ENCODE results near the gene CITED1. TPM values are rescaled to one million over a fixed set of nuclear protein-coding genes. Genes with fewer than 3 reads are reported as not detected.

The CITED1 gene
- polyA plus RNA-seq, 2 donors, result 0.12 to 0.18 TPM

- Histone ChIP-seq H3K9me3 (ENCODE audit: control insufficient read depth in 2 of 2, insufficient read depth in 1 of 2, low read depth in 1 of 2, low read length in 1 of 2) (no peaks in the 10 kb centered on the region), H3K36me3 (ENCODE audit: control insufficient read depth in 2 of 2, insufficient read depth in 2 of 2, low read length in 1 of 2) (peaks cover 7 to 24% of the 10 kb centered on the region in 2 donors), H3K4me3 (ENCODE audit: low read depth in 1 of 2, low read length in 2 of 2) (no peak overlapping the region), H3K27ac (ENCODE audit: low read depth in 2 of 2, low read length in 1 of 2) (no peak overlapping the region), H3K27me3 (ENCODE audit: control insufficient read depth in 1 of 2, insufficient read depth in 2 of 2, low read length in 2 of 2) (no peaks in the 10 kb centered on the region), H3K4me1 (ENCODE audit: control insufficient read depth in 2 of 2, insufficient read depth in 2 of 2, low read length in 1 of 2) (peaks cover 0 to 3% of the 10 kb centered on the region in 2 donors)
- WGBS, 2 donors, result 74 to 86% methylated on average over 6 of the region's 6 CpGs
Observed at GRCh38 chrX:72273718-72274117, 32.0 kb downstream of the CITED1 start.

- no peak overlapping the region for H3K4me3 ChIP-seq (ENCODE audit: low read depth in 1 of 2, low read length in 2 of 2)
- peaks cover 7 to 24% of the 10 kb centered on the region in 2 donors for H3K36me3 ChIP-seq (ENCODE audit: control insufficient read depth in 2 of 2, insufficient read depth in 2 of 2, low read length in 1 of 2)
- H3K4me1 ChIP-seq (ENCODE audit: control insufficient read depth in 2 of 2, insufficient read depth in 2 of 2, low read length in 1 of 2), result peaks cover 0 to 3% of the 10 kb centered on the region in 2 donors
- WGBS, 2 donors, result 28 to 55% methylated on average over 3 of the region's 3 CpGs
- no peak overlapping the region for H3K27ac ChIP-seq (ENCODE audit: low read depth in 2 of 2, low read length in 1 of 2)
- H3K9me3 ChIP-seq (ENCODE audit: control insufficient read depth in 2 of 2, insufficient read depth in 1 of 2, low read depth in 1 of 2, low read length in 1 of 2), result no peaks in the 10 kb centered on the region
- no peaks in the 10 kb centered on the region for H3K27me3 ChIP-seq (ENCODE audit: control insufficient read depth in 1 of 2, insufficient read depth in 2 of 2, low read length in 2 of 2)
Observed at GRCh38 chrX:72272868-72273267, 32.8 kb downstream of the CITED1 start.

GRCh38 chrX:72271812-72272211 is 33.9 kb downstream of the CITED1 start:
- Histone ChIP-seq H3K36me3 (ENCODE audit: control insufficient read depth in 2 of 2, insufficient read depth in 2 of 2, low read length in 1 of 2) (peaks cover 7 to 24% of the 10 kb centered on the region in 2 donors), H3K4me3 (ENCODE audit: low read depth in 1 of 2, low read length in 2 of 2) (no peak overlapping the region), H3K9me3 (ENCODE audit: control insufficient read depth in 2 of 2, insufficient read depth in 1 of 2, low read depth in 1 of 2, low read length in 1 of 2) (no peaks in the 10 kb centered on the region), H3K27me3 (ENCODE audit: control insufficient read depth in 1 of 2, insufficient read depth in 2 of 2, low read length in 2 of 2) (no peaks in the 10 kb centered on the region), H3K4me1 (ENCODE audit: control insufficient read depth in 2 of 2, insufficient read depth in 2 of 2, low read length in 1 of 2) (peaks cover 0 to 3% of the 10 kb centered on the region in 2 donors), H3K27ac (ENCODE audit: low read depth in 2 of 2, low read length in 1 of 2) (no peak overlapping the region)
- WGBS, 2 donors, result 44 to 78% methylated on average over 3 of the region's 3 CpGs

- H3K36me3 ChIP-seq (ENCODE audit: control insufficient read depth in 2 of 2, insufficient read depth in 2 of 2, low read length in 1 of 2), result peaks cover 7 to 24% of the 10 kb centered on the region in 2 donors
- H3K27me3 ChIP-seq (ENCODE audit: control insufficient read depth in 1 of 2, insufficient read depth in 2 of 2, low read length in 2 of 2), result no peaks in the 10 kb centered on the region
- peaks cover 0 to 3% of the 10 kb centered on the region in 2 donors for H3K4me1 ChIP-seq (ENCODE audit: control insufficient read depth in 2 of 2, insufficient read depth in 2 of 2, low read length in 1 of 2)
- no peak overlapping the region for H3K4me3 ChIP-seq (ENCODE audit: low read depth in 1 of 2, low read length in 2 of 2)
- 41 to 68% methylated on average over 3 of the region's 3 CpGs for WGBS, 2 donors
- H3K9me3 ChIP-seq (ENCODE audit: control insufficient read depth in 2 of 2, insufficient read depth in 1 of 2, low read depth in 1 of 2, low read length in 1 of 2), result no peaks in the 10 kb centered on the region
- H3K27ac ChIP-seq (ENCODE audit: low read depth in 2 of 2, low read length in 1 of 2), result peak overlapping the region in 1 of 2 donors; percentile 19
Observed at GRCh38 chrX:72271091-72271788, 34.5 kb downstream of the CITED1 start.

GRCh38 chrX:72270316-72270866 is 35.3 kb downstream of the CITED1 start:
- Histone ChIP-seq H3K4me1 (ENCODE audit: control insufficient read depth in 2 of 2, insufficient read depth in 2 of 2, low read length in 1 of 2) (peaks cover 0 to 3% of the 10 kb centered on the region in 2 donors), H3K9me3 (ENCODE audit: control insufficient read depth in 2 of 2, insufficient read depth in 1 of 2, low read depth in 1 of 2, low read length in 1 of 2) (no peaks in the 10 kb centered on the region), H3K27me3 (ENCODE audit: control insufficient read depth in 1 of 2, insufficient read depth in 2 of 2, low read length in 2 of 2) (no peaks in the 10 kb centered on the region), H3K4me3 (ENCODE audit: low read depth in 1 of 2, low read length in 2 of 2) (no peak overlapping the region), H3K27ac (ENCODE audit: low read depth in 2 of 2, low read length in 1 of 2) (peak overlapping the region in 1 of 2 donors; percentile 34), H3K36me3 (ENCODE audit: control insufficient read depth in 2 of 2, insufficient read depth in 2 of 2, low read length in 1 of 2) (peaks cover 7 to 24% of the 10 kb centered on the region in 2 donors)
- 61 to 68% methylated on average over 5 of the region's 5 CpGs for WGBS, 2 donors

GRCh38 chrX:72269671-72270251 is 36.0 kb downstream of the CITED1 start:
- no peaks in the 10 kb centered on the region for H3K9me3 ChIP-seq (ENCODE audit: control insufficient read depth in 2 of 2, insufficient read depth in 1 of 2, low read depth in 1 of 2, low read length in 1 of 2)
- H3K4me3 ChIP-seq (ENCODE audit: low read depth in 1 of 2, low read length in 2 of 2), result no peak overlapping the region
- H3K4me1 ChIP-seq (ENCODE audit: control insufficient read depth in 2 of 2, insufficient read depth in 2 of 2, low read length in 1 of 2), result peaks cover 0 to 3% of the 10 kb centered on the region in 2 donors
- WGBS, 2 donors, result 42 to 66% methylated on average over 3 of the region's 3 CpGs
- no peak overlapping the region for H3K27ac ChIP-seq (ENCODE audit: low read depth in 2 of 2, low read length in 1 of 2)
- peaks cover 7 to 24% of the 10 kb centered on the region in 2 donors for H3K36me3 ChIP-seq (ENCODE audit: control insufficient read depth in 2 of 2, insufficient read depth in 2 of 2, low read length in 1 of 2)
- H3K27me3 ChIP-seq (ENCODE audit: control insufficient read depth in 1 of 2, insufficient read depth in 2 of 2, low read length in 2 of 2), result no peaks in the 10 kb centered on the region

- WGBS, 2 donors, result 81 to 89% methylated on average over 2 of the region's 2 CpGs
- peaks cover 3 to 17% of the 10 kb centered on the region in 2 donors for H3K36me3 ChIP-seq (ENCODE audit: control insufficient read depth in 2 of 2, insufficient read depth in 2 of 2, low read length in 1 of 2)
- H3K27me3 ChIP-seq (ENCODE audit: control insufficient read depth in 1 of 2, insufficient read depth in 2 of 2, low read length in 2 of 2), result no peaks in the 10 kb centered on the region
- H3K9me3 ChIP-seq (ENCODE audit: control insufficient read depth in 2 of 2, insufficient read depth in 1 of 2, low read depth in 1 of 2, low read length in 1 of 2), result no peaks in the 10 kb centered on the region
- H3K4me3 ChIP-seq (ENCODE audit: low read depth in 1 of 2, low read length in 2 of 2), result no peak overlapping the region
- peaks cover 0 to 3% of the 10 kb centered on the region in 2 donors for H3K4me1 ChIP-seq (ENCODE audit: control insufficient read depth in 2 of 2, insufficient read depth in 2 of 2, low read length in 1 of 2)
- H3K27ac ChIP-seq (ENCODE audit: low read depth in 2 of 2, low read length in 1 of 2), result no peak overlapping the region
Observed at GRCh38 chrX:72268597-72269365, 36.9 kb downstream of the CITED1 start.

GRCh38 chrX:72265263-72265662 is 40.5 kb downstream of the CITED1 start:
- H3K9me3 ChIP-seq (ENCODE audit: control insufficient read depth in 2 of 2, insufficient read depth in 1 of 2, low read depth in 1 of 2, low read length in 1 of 2), result no peaks in the 10 kb centered on the region
- 97% methylated on average over 3 of the region's 3 CpGs for WGBS, 2 donors
- no peak overlapping the region for H3K27ac ChIP-seq (ENCODE audit: low read depth in 2 of 2, low read length in 1 of 2)
- H3K4me3 ChIP-seq (ENCODE audit: low read depth in 1 of 2, low read length in 2 of 2), result no peak overlapping the region
- H3K36me3 ChIP-seq (ENCODE audit: control insufficient read depth in 2 of 2, insufficient read depth in 2 of 2, low read length in 1 of 2), result peaks cover 0 to 6% of the 10 kb centered on the region in 2 donors
- H3K4me1 ChIP-seq (ENCODE audit: control insufficient read depth in 2 of 2, insufficient read depth in 2 of 2, low read length in 1 of 2), result no peaks in the 10 kb centered on the region
- no peaks in the 10 kb centered on the region for H3K27me3 ChIP-seq (ENCODE audit: control insufficient read depth in 1 of 2, insufficient read depth in 2 of 2, low read length in 2 of 2)

GRCh38 chrX:72262077-72262476 is 43.6 kb downstream of the CITED1 start:
- 56 to 65% methylated on average over 7 of the region's 7 CpGs for WGBS, 2 donors
- no peak overlapping the region for H3K27ac ChIP-seq (ENCODE audit: low read depth in 2 of 2, low read length in 1 of 2)
- H3K4me3 ChIP-seq (ENCODE audit: low read depth in 1 of 2, low read length in 2 of 2), result no peak overlapping the region
- H3K27me3 ChIP-seq (ENCODE audit: control insufficient read depth in 1 of 2, insufficient read depth in 2 of 2, low read length in 2 of 2), result no peaks in the 10 kb centered on the region
- H3K4me1 ChIP-seq (ENCODE audit: control insufficient read depth in 2 of 2, insufficient read depth in 2 of 2, low read length in 1 of 2), result no peaks in the 10 kb centered on the region
- H3K36me3 ChIP-seq (ENCODE audit: control insufficient read depth in 2 of 2, insufficient read depth in 2 of 2, low read length in 1 of 2), result no peaks in the 10 kb centered on the region
- H3K9me3 ChIP-seq (ENCODE audit: control insufficient read depth in 2 of 2, insufficient read depth in 1 of 2, low read depth in 1 of 2, low read length in 1 of 2), result no peaks in the 10 kb centered on the region

Measured in esophagus (tissue), 2 donors.